Left ventricle myocardium inferior (tissue), 1 donor: ENCODE results near the gene TSPAN10. TPM values are rescaled to one million over a fixed set of nuclear protein-coding genes. Genes with fewer than 3 reads are reported as not detected.
"Not testable (repeated sequence)": the region's sequence is repeated elsewhere in the genome, so short reads cannot be mapped to it uniquely, and the experiment has no call there.

Experiments used
- DNase-seq: peaks from one replicate; pipeline ENCODE4 v3.0.0-alpha.2; 2020
- H3K27ac ChIP-seq: fragments of 200-600 bp; replicated peaks from 2 replicates; pipeline ENCODE4 v1.8.0; 2021
- H3K27me3 ChIP-seq: fragments of 200-600 bp; 2 replicates; pipeline ENCODE4 v1.8.0; 2021; ENCODE audit warnings: low read depth
- H3K36me3 ChIP-seq: fragments of 200-600 bp; 2 replicates; pipeline ENCODE4 v1.8.0; 2021
- H3K4me1 ChIP-seq: fragments of 200-600 bp; 2 replicates; pipeline ENCODE4 v1.8.0; 2021
- H3K4me3 ChIP-seq: fragments of 200-600 bp; 2 replicates; pipeline ENCODE4 v1.8.0; 2021; ENCODE audit warnings: mild to moderate bottlenecking, moderate library complexity
- H3K9me3 ChIP-seq: fragments of 200-600 bp; replicated peaks from 2 replicates; pipeline ENCODE4 v1.8.0; 2021
- intact Hi-C: fragments of 100-400 bp; cut with micrococcal nuclease; formaldehyde crosslinking; loops from one replicate; pipeline ENCODE4 v1.11.0; 2022
- total RNA-seq: library from RNA; stranded (reverse); fragmentation: NEBNext Ultra II Directional; extraction: Animal tissue kit (Norgen Biotek cat#: 25700); gene quantifications from one replicate; pipeline ENCODE4 v1.2.1, GENCODE V29; 2021
- TF ChIP-seq, protein P1 (sequence below): fragments of 200-600 bp; IDR thresholded peaks from 2 replicates; pipeline ENCODE4 v1.8.0; 2021; ENCODE audit warnings: antibody characterized with exemption, mild to moderate bottlenecking, borderline replicate concordance
- donor health status: DM: no; HTN: yes; CAD: no; lungs with severe emphysema.

The TSPAN10 gene
- total RNA-seq, 1 donor from 2014 or later: 0.30 TPM

- Histone ChIP-seq H3K4me3 (no peak overlapping the region), H3K9me3 (no peaks in the 10 kb centered on the region), H3K27ac (no peak overlapping the region), H3K36me3 (peaks cover 51% of the 10 kb centered on the region), H3K27me3 (no peaks in the 10 kb centered on the region), H3K4me1 (no peaks in the 10 kb centered on the region)
- intact Hi-C loops: no loop called here
- TF ChIP-seq, protein P1, sequence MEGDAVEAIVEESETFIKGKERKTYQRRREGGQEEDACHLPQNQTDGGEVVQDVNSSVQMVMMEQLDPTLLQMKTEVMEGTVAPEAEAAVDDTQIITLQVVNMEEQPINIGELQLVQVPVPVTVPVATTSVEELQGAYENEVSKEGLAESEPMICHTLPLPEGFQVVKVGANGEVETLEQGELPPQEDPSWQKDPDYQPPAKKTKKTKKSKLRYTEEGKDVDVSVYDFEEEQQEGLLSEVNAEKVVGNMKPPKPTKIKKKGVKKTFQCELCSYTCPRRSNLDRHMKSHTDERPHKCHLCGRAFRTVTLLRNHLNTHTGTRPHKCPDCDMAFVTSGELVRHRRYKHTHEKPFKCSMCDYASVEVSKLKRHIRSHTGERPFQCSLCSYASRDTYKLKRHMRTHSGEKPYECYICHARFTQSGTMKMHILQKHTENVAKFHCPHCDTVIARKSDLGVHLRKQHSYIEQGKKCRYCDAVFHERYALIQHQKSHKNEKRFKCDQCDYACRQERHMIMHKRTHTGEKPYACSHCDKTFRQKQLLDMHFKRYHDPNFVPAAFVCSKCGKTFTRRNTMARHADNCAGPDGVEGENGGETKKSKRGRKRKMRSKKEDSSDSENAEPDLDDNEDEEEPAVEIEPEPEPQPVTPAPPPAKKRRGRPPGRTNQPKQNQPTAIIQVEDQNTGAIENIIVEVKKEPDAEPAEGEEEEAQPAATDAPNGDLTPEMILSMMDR: no peak
- no peak for DNase-seq
These were observed 36.7 kb downstream of the TSPAN10 start for GRCh38 chr17:81673561-81674258.

- TF ChIP-seq, protein P1: peak; percentile 65
- H3K4me1 ChIP-seq, H3K9me3 ChIP-seq, DNase-seq, H3K4me3 ChIP-seq, H3K27me3 ChIP-seq, intact Hi-C loops, H3K27ac ChIP-seq: not testable (repeated sequence)
- peaks cover 34% of the 10 kb centered on the region for H3K36me3 ChIP-seq
These were observed 38.7 kb downstream of the TSPAN10 start for GRCh38 chr17:81675515-81676221.

- no peak for DNase-seq
- no peaks in the 10 kb centered on the region for H3K9me3 ChIP-seq
- intact Hi-C loops: no loop called here
These were observed 39.9 kb downstream of the TSPAN10 start for GRCh38 chr17:81676906-81677305.

DNA sequence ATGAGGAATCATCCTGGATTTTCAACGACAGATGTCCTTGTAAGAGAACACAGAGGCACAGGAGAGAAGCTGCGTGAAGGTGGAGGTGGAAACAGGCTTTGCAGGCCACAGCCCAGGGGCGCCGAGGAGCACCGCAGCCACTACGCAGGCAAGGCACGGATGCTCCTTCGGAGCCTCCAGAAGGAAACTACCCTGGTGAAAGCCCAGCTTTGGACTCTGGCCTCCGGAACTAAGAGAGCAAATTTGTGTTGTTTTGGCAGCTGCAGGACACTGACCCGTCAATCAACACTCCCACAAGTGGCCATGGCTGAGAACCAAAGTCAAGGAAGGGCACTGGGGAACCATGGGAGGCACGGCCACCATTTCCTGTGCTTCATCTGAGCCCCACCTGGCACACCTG lies 43.2 kb downstream of the TSPAN10 start:
- peak overlapping the region; percentile 45 for H3K27ac ChIP-seq
- peaks cover 45% of the 10 kb centered on the region for H3K4me1 ChIP-seq
- no peaks in the 10 kb centered on the region for H3K9me3 ChIP-seq
- TF ChIP-seq, protein P1: no peak
- no peak for DNase-seq
- no peaks in the 10 kb centered on the region for H3K36me3 ChIP-seq
- intact Hi-C loops: no loop called here
- no peaks in the 10 kb centered on the region for H3K27me3 ChIP-seq
- H3K4me3 ChIP-seq: no peak overlapping the region

More at GRCh38 chr17:81676906-81677305, 39.9 kb downstream of the TSPAN10 start:
- Histone ChIP-seq H3K27ac (no peak overlapping the region), H3K27me3 (no peaks in the 10 kb centered on the region), H3K4me1 (peaks cover 15% of the 10 kb centered on the region), H3K36me3 (peaks cover 24% of the 10 kb centered on the region), H3K4me3 (no peak overlapping the region)
- TF ChIP-seq, protein P1: no peak

DNA sequence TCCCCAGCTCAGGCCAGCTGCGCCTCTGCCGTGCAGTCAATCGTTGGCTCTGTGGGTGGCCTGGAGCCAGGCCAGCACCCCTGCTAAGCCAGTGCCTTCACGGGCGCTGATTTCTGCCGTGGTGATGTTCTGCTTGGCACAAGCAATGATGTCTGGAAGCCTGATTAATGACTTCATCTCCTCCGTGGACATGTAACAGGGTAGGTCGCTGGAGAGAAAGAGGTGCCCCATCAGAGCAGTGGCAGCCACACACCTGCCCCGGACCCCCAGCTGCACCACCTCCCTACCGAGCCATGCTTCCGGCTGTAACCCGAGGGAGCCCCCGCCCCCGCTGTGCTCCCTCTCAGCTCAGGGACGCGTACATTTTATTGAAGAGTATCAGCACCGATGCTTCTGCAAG lies 44.7 kb downstream of the TSPAN10 start:
- Histone ChIP-seq H3K27ac (no peak overlapping the region), H3K9me3 (no peaks in the 10 kb centered on the region), H3K4me3 (no peak overlapping the region), H3K36me3 (peaks cover 12% of the 10 kb centered on the region), H3K4me1 (peaks cover 56% of the 10 kb centered on the region), H3K27me3 (no peaks in the 10 kb centered on the region)
- TF ChIP-seq, protein P1: no peak
- DNase-seq: no peak
- intact Hi-C loops: no loop called here
